Right cardiac atrium (tissue), 5 donors: Measurements from ENCODE around the gene SMIM36. TPM values are rescaled to one million over a fixed set of nuclear protein-coding genes. Genes with fewer than 3 reads are reported as not detected.
A peak's percentile ranks its signal among the peaks of the same experiment; 100 is the strongest.

Experiments used
- ATAC-seq, 2 donors: fragments of 200-7000 bp; cut with Tn5 transposase; one replicate each; pipeline versions ENCODE4 v1.8.0 to v1.9.1; 2020; ENCODE audit warnings: moderate library complexity in 2 of 2, mild to moderate bottlenecking in 1 of 2
- DNase-seq, 3 donors: peaks; one replicate each; pipeline ENCODE4 v3.0.0-alpha.2; 2020
- H3K27ac ChIP-seq: one replicate; pipeline ENCODE4 v1.5.1; 2013; ENCODE audit warnings: mild to moderate bottlenecking, low read length, control low read depth, moderate library complexity
- H3K27me3 ChIP-seq: one replicate; pipeline ENCODE4 v1.6.1; 2013; ENCODE audit not compliant: control insufficient read depth, insufficient read depth
- H3K4me1 ChIP-seq: one replicate; pipeline ENCODE4 v1.6.1; 2013; ENCODE audit warnings: low read length; ENCODE audit not compliant: control insufficient read depth, insufficient read depth
- H3K4me3 ChIP-seq: one replicate; pipeline ENCODE4 v1.5.1; 2013; ENCODE audit warnings: low read length, control low read depth
- H3K9me3 ChIP-seq: one replicate; pipeline ENCODE4 v1.6.1; 2013; ENCODE audit warnings: low read length; ENCODE audit not compliant: control insufficient read depth
- WGBS: extraction: QIAGEN DNeasy Blood & Tissue Kit; methylation state at CpG from one replicate; pipeline ENCODE4 v1.1.7; 2013; 5-methylcytosine and 5-hydroxymethylcytosine counted together
- intact Hi-C, 4 donors: fragments of 100-400 bp; cut with DNase I; formaldehyde crosslinking; loops; one replicate each; pipeline versions ENCODE4 v1.11.0 to v1.14.0; 2022 to 2023
- polyA plus RNA-seq: library from polyadenylated mRNA; stranded (reverse); fragments of 200-250 nt; gene quantifications from one replicate; pipeline ENCODE4 v1.2.3, GENCODE V29; 2013
- total RNA-seq, 4 donors: library from RNA; stranded (reverse); fragmentation: NEBNext Ultra II Directional; extraction: Animal tissue kit (Norgen Biotek cat#: 25700); gene quantifications; one replicate each; pipeline ENCODE4 v1.2.1, GENCODE V29; 2021
- donor health status: healthy with polysubstance abuse.
- donor health status: DM: no; HTN: yes; CAD: no.
- donor health status: DM: no; HTN: no; CAD: no.
- donor health status: DM: no; HTN: yes; CAD: no; lungs with severe emphysema.
- donor health status: DM: yes; HTN: yes; CAD: no.

The SMIM36 gene
- total and polyA plus RNA-seq, 5 donors, result not detected

GRCh38 chr17:55420067-55420775 is 91.0 kb downstream of the SMIM36 start:
- H3K27ac ChIP-seq, result peak overlapping the region; percentile 71
- ATAC-seq (no peak), DNase-seq (peak in 1 of 3 donors; percentile 35)
- H3K9me3 ChIP-seq, result no peaks in the 10 kb centered on the region
- peaks cover 5% of the 10 kb centered on the region for H3K4me1 ChIP-seq
- H3K27me3 ChIP-seq, result no peaks in the 10 kb centered on the region
- peak overlapping the region; percentile 83 for H3K4me3 ChIP-seq
- 25% methylated on average over 6 of the region's 6 CpGs for WGBS
- intact Hi-C loops, result no loop called here

GRCh38 chr17:55418369-55419268 is 92.6 kb downstream of the SMIM36 start:
- H3K4me1 ChIP-seq, result peaks cover 7% of the 10 kb centered on the region
- no peak overlapping the region for H3K27ac ChIP-seq
- H3K27me3 ChIP-seq, result no peaks in the 10 kb centered on the region
- DNase-seq, result no peak
- intact Hi-C loops, result no loop called here
- 95% methylated on average over 3 of the region's 3 CpGs for WGBS
- ATAC-seq, result no peak
- H3K9me3 ChIP-seq, result no peaks in the 10 kb centered on the region
- H3K4me3 ChIP-seq, result no peak overlapping the region

- ATAC-seq, result no peak
- intact Hi-C loops, result no loop called here
- Histone ChIP-seq H3K4me1 (peaks cover 7% of the 10 kb centered on the region), H3K27ac (no peak overlapping the region), H3K4me3 (no peak overlapping the region), H3K9me3 (no peaks in the 10 kb centered on the region), H3K27me3 (no peaks in the 10 kb centered on the region)
- DNase-seq, result no peak
- WGBS, result 97% methylated on average over 4 of the region's 4 CpGs
Observed at GRCh38 chr17:55417411-55418268, 93.6 kb downstream of the SMIM36 start.

GRCh38 chr17:55416470-55417052 is 94.7 kb downstream of the SMIM36 start:
- Histone ChIP-seq H3K4me3 (no peak overlapping the region), H3K4me1 (peaks cover 7% of the 10 kb centered on the region), H3K9me3 (no peaks in the 10 kb centered on the region), H3K27me3 (no peaks in the 10 kb centered on the region), H3K27ac (peak overlapping the region; percentile 75)
- no peak for DNase-seq
- 56% methylated on average over 4 of the region's 4 CpGs for WGBS
- intact Hi-C loops, result no loop called here
- ATAC-seq, result no peak

- no peak for DNase-seq
- Histone ChIP-seq H3K9me3 (no peaks in the 10 kb centered on the region), H3K4me1 (peaks cover 10% of the 10 kb centered on the region), H3K4me3 (no peak overlapping the region), H3K27ac (no peak overlapping the region), H3K27me3 (no peaks in the 10 kb centered on the region)
- peak; percentile 30 to 46 for ATAC-seq
- intact Hi-C loops, result no loop called here
Observed at GRCh38 chr17:55416000-55416399, 95.3 kb downstream of the SMIM36 start.

GRCh38 chr17:55414983-55415382 is 96.3 kb downstream of the SMIM36 start:
- H3K27me3 ChIP-seq, result no peaks in the 10 kb centered on the region
- H3K27ac ChIP-seq, result peak overlapping the region; percentile 39
- H3K9me3 ChIP-seq, result no peaks in the 10 kb centered on the region
- intact Hi-C loops, result no loop called here
- peaks cover 8% of the 10 kb centered on the region for H3K4me1 ChIP-seq
- ATAC-seq (no peak), DNase-seq (no peak)
- 88% methylated on average over 4 of the region's 4 CpGs for WGBS
- H3K4me3 ChIP-seq, result no peak overlapping the region

- no peak overlapping the region for H3K27ac ChIP-seq
Observed at GRCh38 chr17:55413825-55414489, 97.3 kb downstream of the SMIM36 start.

GRCh38 chr17:55411463-55411855 is 99.8 kb downstream of the SMIM36 start:
- no peak overlapping the region for H3K27ac ChIP-seq
- no peak for DNase-seq
- H3K4me1 ChIP-seq, result peaks cover 7% of the 10 kb centered on the region
- no peak for ATAC-seq
- H3K27me3 ChIP-seq, result no peaks in the 10 kb centered on the region
- no peaks in the 10 kb centered on the region for H3K9me3 ChIP-seq
- WGBS, result 87% methylated on average over 1 of the region's 1 CpG
- no peak overlapping the region for H3K4me3 ChIP-seq
- intact Hi-C loops, result no loop called here

More at GRCh38 chr17:55413825-55414489, 97.3 kb downstream of the SMIM36 start:
- Histone ChIP-seq H3K27me3 (no peaks in the 10 kb centered on the region), H3K9me3 (no peaks in the 10 kb centered on the region), H3K4me1 (peaks cover 10% of the 10 kb centered on the region), H3K4me3 (no peak overlapping the region)
- intact Hi-C loops, result no loop called here
- WGBS, result 92% methylated on average over 8 of the region's 8 CpGs
- DNase-seq, result no peak
- ATAC-seq, result no peak

- ATAC-seq (peak; percentile 56 to 59), DNase-seq (no peak)
- intact Hi-C loops, result no loop called here
- Histone ChIP-seq H3K27me3 (no peaks in the 10 kb centered on the region), H3K4me3 (no peak overlapping the region), H3K4me1 (peaks cover 7% of the 10 kb centered on the region), H3K9me3 (no peaks in the 10 kb centered on the region), H3K27ac (peak overlapping the region; percentile 26)
- 62% methylated on average over 5 of the region's 5 CpGs for WGBS
Observed at GRCh38 chr17:55410722-55411462, 100.4 kb downstream of the SMIM36 start.
